NCI-H1105 (cell line): Measurements from ENCODE around the gene NCAPD3.

Experiments used
- DNase-seq: peaks from one replicate; lab custom pipeline; 2025; lab: John Stamatoyannopoulos, UW

The NCAPD3 gene

DNA sequence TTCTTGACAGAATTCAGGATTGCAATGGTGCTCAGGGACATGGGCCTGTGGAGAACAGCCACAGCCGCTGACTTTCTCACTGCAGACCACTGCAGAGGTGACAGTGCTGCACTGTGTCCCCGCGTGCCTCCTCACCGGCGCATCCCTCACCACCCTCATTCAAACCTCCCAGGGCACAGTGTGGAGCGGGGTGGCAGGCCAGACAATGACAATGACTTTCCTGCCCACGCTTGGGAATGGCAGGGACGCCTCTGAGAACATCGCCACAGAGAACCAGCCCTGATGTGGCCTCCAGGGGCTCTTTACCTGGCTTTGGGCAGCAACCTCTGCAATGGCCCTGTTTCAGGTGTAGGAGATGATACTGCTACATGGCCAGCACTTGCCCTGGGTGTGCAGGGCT, 65.7 kb downstream of the NCAPD3 start:
- no peak for DNase-seq

DNA sequence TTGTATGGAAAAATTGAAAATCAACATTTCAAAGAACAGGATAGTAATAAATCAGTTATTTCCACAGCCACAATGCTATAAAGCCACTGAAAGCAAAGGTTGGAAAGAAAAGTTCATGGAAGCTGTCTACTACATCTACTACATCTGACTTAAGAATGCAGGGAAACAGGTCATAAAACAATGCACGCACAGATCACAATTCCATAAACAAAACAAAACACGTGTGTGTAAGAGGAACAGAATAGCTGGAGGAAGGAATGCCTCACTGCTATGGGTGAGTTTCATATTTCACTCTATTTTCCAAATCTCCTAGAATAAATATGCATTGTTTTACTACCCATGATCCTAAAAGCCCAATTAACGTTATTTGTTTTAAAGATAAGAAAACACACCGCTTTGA, 66.3 kb downstream of the NCAPD3 start:
- no peak for DNase-seq

GRCh38 chr11:134155946-134156865, 67.6 kb downstream of the NCAPD3 start:
- no peak for DNase-seq

DNA sequence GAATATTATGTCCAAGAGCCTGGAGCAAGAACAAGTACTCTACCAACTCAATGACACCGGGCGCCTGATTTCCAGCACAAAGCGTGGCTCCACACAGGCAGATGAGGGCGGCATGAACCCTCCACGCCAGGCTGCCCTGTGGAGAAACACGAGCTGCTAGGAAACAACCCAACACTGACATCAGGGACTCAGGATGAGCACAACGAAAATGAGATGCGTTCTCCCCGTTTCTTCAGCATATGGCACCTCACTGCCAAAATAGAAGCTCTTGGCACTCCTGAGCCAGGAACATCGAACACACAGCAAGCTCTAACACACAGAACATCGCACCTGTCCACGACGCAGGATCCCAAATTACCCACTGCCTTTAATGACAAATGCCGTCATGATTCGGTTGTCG, 68.3 kb downstream of the NCAPD3 start:
- no peak for DNase-seq

GRCh38 chr11:134154441-134154840, 69.3 kb downstream of the NCAPD3 start:
- no peak for DNase-seq

- no peak for DNase-seq
These were observed 70.4 kb downstream of the NCAPD3 start for GRCh38 chr11:134153147-134153905.

DNA sequence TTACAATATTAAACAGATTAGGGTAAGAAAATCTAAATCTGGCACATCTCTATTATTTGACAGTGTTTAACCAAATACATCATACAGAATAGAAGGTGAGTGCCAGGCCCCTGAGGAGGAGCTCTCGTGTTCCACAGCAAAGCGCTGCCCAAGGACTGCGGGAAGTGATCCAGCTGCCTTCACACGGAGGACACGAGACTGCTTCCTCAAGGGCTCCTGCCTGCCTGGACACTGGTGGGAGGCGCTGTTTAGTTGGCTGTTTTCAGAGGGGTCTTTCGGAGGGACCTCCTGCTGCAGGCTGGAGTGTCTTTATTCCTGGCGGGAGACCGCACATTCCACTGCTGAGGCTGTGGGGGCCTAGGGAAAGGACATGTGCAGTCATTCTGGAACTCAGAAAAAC, 71.1 kb downstream of the NCAPD3 start:
- DNase-seq: no peak

DNA sequence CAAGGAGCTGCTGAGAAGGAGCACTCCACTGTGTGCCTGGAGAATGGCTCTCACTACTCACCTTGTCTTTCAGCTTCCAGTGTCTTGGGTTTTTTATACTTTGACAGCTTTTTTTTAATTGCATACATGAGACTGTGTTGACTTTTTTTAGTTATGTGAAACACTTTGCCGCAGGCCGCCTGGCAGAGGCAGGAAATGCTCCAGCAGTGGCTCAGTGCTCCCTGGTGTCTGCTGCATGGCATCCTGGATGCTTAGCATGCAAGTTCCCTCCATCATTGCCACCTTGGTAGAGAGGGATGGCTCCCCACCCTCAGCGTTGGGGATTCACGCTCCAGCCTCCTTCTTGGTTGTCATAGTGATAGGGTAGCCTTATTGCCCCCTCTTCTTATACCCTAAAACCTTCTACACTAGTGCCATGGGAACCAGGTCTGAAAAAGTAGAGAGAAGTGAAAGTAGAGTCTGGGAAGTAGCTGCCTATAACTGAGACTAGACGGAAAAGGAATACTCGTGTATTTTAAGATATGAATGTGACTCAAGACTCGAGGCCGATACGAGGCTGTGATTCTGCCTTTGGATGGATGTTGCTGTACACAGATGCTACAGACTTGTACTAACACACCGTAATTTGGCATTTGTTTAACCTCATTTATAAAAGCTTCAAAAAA, 72.6 kb downstream of the NCAPD3 start:
- DNase-seq: no peak

- no peak for DNase-seq
These were observed 73.4 kb downstream of the NCAPD3 start for GRCh38 chr11:134150195-134150903.

GRCh38 chr11:134149371-134149770, 74.4 kb downstream of the NCAPD3 start:
- no peak for DNase-seq

- no peak for DNase-seq
These were observed 77.2 kb downstream of the NCAPD3 start for GRCh38 chr11:134146598-134146997.

GRCh38 chr11:134145715-134146114, 78.1 kb downstream of the NCAPD3 start:
- DNase-seq: no peak

DNA sequence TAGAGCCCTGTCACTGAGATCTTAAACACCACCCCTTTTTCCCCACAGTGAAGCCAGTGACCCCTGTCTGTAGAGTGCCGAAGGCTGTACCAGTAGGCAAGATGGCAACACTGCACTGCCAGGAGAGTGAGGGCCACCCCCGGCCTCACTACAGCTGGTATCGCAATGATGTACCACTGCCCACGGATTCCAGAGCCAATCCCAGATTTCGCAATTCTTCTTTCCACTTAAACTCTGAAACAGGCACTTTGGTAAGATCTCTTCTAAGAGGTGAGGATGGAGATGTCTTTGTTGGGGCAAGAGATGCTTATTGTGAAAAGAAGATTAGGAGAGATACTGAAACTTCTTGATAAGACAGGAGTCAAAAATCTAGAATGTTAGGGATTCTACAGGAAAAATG, 79.0 kb downstream of the NCAPD3 start:
- no peak for DNase-seq

DNA sequence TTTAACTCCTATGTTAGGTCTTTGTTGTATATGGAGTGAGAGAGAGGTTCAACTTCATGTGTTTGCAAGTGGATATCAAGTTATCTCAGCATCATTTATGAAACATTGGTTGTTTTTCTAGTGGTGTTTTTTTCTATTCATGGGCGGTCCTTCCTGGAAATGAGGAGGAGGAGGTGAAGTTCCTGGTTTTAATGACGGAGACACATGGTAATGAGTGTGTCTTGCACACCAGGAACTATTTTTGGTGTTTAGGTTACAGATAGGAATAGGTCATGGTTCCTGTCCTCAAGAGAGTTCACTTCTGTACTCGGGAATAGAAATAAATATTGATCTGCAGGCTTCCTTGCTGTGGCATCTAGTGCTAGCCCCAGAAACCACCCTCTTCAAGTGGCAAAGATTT, 80.0 kb downstream of the NCAPD3 start:
- DNase-seq: no peak

DNA sequence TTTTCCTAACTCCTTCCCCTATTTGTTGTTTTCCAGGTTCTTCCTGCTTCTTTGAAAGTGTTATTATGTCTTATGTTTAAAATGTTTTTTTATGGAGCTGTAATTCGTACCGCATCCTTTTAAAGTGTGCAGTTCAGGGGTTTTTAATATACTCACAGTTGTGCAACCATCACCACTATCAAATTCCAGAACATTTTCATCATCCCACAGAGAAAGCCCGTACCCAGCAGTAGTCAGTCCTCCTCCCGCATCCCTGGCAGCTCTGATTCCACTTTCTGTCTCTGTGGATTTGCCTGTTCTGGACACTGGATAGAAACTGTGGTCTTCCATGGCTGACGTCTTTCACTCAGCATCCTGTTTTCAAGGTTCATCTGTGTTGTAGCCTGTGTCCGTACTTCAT, 81.2 kb downstream of the NCAPD3 start:
- no peak for DNase-seq

GRCh38 chr11:134140961-134141490, 82.7 kb downstream of the NCAPD3 start:
- DNase-seq: no peak

- DNase-seq: peak; percentile 8
These were observed 83.9 kb downstream of the NCAPD3 start for GRCh38 chr11:134139873-134140331.

DNA sequence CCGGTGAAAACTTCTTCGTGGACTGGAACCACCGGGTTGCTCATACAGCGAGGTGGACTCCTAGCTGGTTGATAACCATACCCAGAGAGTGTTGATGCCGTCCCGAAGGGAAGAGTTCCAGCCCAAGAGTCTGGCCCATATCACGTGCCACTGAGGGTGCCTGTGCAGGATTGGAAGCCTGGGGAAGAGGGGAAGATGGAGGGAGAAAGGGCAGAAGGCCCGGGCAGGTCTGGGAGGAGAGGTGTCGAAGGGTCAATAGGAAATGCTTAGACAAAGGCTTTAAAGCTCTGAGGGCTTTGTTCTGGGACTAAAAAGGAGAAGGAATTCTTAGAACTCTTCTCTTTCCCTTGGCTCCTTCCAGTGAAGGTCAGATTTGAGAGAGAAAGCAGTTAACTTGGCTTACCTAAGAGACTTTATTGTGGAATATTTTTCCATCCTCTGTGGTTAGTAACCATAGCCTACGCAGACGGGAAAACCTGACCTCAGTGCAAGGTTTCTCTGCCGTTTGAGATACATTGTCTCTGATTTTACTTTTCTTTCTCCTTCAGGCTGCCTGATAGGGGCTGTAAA, 84.4 kb downstream of the NCAPD3 start:
- DNase-seq: no peak

DNA sequence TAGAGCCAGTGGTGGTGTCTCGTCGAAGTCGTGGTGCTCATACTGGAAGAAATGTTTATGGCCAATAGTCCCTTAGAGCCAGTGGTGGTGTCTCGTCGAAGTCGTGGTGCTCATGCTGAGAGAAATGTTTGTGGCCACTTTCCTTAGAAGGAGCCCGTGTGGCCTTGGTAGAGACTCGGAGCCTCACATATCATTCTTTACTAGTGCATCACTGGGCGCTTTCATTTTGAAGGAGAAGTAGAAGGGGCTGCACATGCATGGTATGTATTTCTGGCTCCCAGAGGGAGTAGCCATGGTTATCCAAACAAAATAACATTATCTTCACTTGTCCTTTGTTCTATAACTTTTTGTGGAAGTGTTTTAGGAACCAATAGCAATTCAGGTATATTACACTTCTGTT, 85.4 kb downstream of the NCAPD3 start:
- DNase-seq: no peak

GRCh38 chr11:134134167-134134566, 89.6 kb downstream of the NCAPD3 start:
- no peak for DNase-seq

- no peak for DNase-seq
These were observed 91.0 kb downstream of the NCAPD3 start for GRCh38 chr11:134132808-134133207.
